ENCODE data around the gene DCLK1.

GRCh38 chr13:35785576-35786303 lies 345.4 kb downstream of the DCLK1 start:
- TF ChIP-seq POLR2A (IDR thresholded peaks at IDR 0.05) = no peak
- TF ChIP-seq CTCF (IDR thresholded peaks at IDR 0.05) = no peak
